SW480 (cell line): Measurements from ENCODE around the gene TXNRD3.

Source experiments
- DNase-seq: peaks from one replicate; pipeline ENCODE4 v3.0.0-alpha.2; 2016; ENCODE audit warnings: low spot score

The TXNRD3 gene

GRCh38 chr3:126672340-126672739 lies 17.4 kb upstream of the TXNRD3 start:
- no peak for DNase-seq

DNA sequence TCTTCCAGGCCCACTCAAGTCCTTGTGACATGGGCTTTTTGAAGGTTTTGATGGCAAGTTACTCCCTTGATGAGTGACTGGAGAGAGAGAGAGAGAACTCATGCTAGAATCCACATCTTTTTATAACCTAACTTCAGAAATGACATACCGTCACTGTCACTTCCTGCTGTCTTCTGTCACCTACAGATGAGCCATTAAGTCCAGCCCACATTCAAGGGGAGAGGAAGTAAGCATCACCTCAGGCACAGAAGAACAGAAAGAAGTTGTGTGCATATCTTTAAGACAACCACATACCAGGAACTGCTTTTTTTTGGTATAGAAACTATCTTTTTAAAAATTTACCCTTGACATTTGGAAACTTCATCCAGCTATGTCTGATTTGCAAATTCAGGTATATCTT lies 16.6 kb upstream of the TXNRD3 start:
- DNase-seq, result no peak

- no peak for DNase-seq
These were observed 13.8 kb upstream of the TXNRD3 start for GRCh38 chr3:126668450-126669401.

GRCh38 chr3:126667631-126668449 lies 12.9 kb upstream of the TXNRD3 start:
- no peak for DNase-seq

- no peak for DNase-seq
These were observed 12.0 kb upstream of the TXNRD3 start for GRCh38 chr3:126666658-126667528.

- no peak for DNase-seq
These were observed 11.2 kb upstream of the TXNRD3 start for GRCh38 chr3:126665959-126666657.

DNA sequence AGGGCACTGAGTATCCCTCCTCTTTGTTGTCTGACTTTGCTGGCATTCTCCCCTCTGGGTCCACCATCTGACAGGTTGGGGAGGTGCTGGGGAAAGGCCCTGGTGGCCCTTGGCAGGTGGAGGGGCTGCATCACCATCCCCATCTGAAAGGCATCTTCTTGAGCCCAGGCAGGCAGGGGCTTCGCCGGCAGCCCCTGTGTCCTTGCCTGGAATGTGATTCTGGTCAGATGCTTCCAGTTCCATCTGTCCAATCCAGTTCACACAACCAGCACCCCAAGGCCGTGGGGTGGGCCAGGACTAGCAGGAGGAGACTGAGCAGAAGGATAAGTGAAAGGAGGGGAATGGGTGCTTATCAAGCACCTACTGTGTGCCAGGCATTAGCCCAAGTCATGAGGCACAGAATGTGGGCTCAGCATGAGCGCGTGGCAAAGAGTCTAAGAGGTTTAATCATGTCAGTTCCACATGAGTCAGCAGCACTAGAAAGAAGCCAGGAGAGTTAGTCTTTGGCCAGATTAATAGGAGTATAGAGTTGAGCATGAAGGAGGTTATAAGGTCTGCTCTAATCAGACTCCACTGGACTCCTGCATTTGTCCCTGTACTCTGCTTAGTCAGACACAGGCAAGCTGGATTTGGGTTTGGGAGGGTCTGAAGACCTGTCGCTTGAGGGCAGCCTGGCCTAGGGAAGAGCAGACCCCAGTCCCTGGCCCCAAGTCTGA lies 10.5 kb upstream of the TXNRD3 start:
- DNase-seq, result no peak

GRCh38 chr3:126664591-126665214 lies 9.8 kb upstream of the TXNRD3 start:
- no peak for DNase-seq

DNA sequence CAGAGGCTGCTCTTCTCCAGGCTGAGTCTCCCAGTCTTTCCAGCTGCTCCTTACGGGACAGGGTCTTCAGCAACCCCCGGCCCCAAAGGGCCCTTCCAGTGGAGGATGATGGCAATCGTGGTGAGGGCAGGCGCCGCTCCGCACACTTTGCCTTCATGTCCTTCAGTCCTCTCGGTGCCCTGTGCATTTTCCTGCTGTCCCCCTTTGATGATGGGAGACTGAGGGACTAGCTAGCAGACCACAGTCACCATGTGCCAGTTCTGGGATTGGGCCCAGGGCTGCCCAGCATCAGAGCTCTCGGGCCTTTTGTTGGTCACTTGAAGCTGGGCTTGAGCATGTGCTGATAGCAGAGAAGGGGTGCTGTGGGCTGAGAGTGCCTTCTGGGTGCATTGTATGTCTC lies 8.8 kb upstream of the TXNRD3 start:
- DNase-seq, result no peak

DNA sequence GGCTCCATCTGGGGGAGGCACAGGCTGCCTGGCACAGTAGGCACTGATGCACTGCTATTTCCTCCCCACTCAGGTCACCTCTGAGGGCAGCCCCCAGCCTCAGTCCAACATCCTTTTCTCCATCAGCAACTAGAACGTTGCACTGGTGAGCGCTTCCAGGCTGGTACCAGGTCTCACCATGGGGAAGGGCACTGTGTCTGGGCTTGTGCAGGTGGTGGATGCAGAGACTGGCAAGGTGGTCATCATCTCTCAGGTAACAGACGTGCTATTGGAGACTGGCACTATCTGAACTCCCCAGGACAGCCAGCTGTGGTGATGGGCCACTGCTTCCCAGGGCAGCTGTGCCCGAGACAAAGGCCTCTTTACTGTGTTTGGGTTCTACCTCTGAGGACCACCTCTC lies 8.3 kb upstream of the TXNRD3 start:
- DNase-seq, result no peak

DNA sequence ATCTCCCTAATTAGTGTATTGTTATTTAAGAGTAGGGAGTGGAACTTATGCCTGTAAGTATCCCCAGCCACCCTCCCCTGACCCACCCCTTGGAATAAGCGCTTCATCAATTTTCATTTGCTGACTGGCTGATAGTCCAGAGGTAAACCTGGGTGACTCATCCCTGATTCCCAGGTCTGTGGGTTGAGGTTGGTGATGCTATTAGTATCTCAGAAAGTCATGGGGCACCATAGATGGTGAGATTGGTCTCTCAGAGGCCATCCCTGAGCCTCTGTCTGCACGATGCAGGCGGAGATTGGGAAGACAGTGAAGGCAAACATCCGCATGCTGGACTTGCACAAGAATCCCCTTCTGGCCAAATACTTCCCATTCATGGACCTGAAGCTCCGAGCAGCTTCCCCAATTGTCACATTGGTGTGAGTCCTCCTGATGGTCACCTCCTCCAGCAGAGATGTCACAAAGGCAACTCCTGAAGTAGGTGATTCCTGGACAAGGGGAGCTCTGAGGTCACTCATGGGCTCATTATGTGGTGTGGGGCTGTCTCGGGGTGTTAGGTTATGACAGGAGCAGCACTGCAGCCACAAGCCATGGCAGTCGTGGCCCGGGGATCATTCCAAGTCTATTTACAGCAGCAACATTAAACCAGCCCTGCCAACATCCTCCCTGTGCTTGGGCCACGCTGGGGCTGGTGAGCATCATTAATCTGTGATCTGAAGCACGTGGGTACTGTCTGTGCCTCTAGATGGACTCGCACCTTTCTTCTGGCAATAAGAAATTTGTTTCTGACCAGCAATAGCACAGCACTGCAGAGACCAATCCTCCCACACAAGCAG lies 6.8 kb upstream of the TXNRD3 start:
- no peak for DNase-seq

GRCh38 chr3:126659915-126660886 lies 5.3 kb upstream of the TXNRD3 start:
- peak; percentile 52 for DNase-seq

DNA sequence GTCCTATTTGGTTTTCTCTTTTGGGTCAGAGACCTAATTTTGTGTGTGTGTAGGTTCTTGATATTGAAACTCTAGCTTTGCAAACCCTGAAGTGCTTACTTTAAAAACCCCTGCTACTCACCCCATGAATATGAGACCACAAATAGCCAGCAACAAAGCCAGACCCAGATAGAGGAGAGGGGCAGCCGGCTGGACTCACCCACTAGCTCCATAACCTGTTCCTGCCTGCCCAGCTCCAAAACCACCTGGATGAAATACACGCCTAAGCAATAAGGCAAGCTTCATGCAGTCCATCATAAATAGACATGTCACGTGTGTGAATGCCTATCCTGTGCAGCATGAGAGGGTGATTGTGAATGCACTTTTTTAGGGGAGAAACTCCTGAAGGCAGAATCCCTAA lies 3.7 kb upstream of the TXNRD3 start:
- DNase-seq, result no peak

GRCh38 chr3:126657901-126658300 lies 3.0 kb upstream of the TXNRD3 start:
- DNase-seq, result no peak

- no peak for DNase-seq
These were observed 1.6 kb upstream of the TXNRD3 start for GRCh38 chr3:126656371-126657134.

GRCh38 chr3:126655887-126656286 lies 963 bp upstream of the TXNRD3 start:
- DNase-seq, result no peak

DNA sequence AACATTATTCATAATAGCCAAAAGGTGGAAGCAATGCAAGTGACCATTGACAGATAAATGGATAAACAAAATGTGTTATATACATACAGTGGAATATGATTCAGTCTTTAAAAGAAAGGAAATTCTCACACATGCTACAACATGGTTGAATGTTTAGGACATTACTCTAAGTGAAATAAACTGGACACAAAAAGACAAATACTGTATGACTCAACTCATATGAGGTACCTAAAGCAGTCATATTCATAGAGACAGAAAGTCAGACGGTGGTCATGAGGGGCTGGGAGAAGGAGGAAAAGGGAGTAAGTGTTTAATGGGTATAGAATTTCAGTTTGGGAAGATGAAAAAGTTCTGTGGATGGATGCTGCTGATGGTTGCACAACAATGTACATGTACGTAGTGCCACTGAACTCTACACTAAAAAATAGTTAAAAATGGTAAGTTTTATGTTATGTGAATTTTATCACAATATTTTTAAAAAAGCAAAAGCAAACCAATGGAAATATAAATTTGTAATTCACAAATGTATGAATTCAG lies 5.3 kb downstream of the TXNRD3 start:
- no peak for DNase-seq
